OCI-M2 (cell line): ENCODE results near the gene PLA2G10.
"Not testable (repeated sequence)": the region's sequence is repeated elsewhere in the genome, so short reads cannot be mapped to it uniquely, and the experiment has no call there.

ENCODE experiments used
- DNase-seq: peaks from one replicate; lab custom pipeline; 2025; ENCODE audit not compliant: unreplicated experiment; lab: John Stamatoyannopoulos, UW

PLA2G10 gene

GRCh38 chr16:14667347-14668266, 26.5 kb downstream of the PLA2G10 start:
- DNase-seq = no peak

- DNase-seq = no peak
These were observed 36.0 kb downstream of the PLA2G10 start for GRCh38 chr16:14658063-14658462.

- DNase-seq = no peak
These were observed 41.4 kb downstream of the PLA2G10 start for GRCh38 chr16:14652726-14653125.

DNA sequence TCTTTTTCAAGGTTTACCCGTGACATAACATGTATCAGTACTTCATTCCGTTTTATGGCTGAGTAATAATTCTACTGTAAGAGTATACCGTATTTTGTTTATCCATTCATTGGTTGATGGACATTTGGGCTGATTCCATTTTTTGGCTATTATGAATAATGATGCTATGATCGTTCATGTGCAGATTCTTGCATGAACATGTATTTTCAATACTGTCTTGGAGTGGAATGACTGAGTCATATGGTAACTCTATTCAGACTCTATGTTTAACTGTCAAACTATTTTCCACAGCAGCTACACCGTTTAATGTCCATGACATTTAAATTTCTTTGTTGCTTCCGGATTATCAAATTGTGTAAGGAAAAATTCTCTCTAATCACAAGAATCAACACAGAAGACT, 43.5 kb downstream of the PLA2G10 start:
- no peak for DNase-seq

DNA sequence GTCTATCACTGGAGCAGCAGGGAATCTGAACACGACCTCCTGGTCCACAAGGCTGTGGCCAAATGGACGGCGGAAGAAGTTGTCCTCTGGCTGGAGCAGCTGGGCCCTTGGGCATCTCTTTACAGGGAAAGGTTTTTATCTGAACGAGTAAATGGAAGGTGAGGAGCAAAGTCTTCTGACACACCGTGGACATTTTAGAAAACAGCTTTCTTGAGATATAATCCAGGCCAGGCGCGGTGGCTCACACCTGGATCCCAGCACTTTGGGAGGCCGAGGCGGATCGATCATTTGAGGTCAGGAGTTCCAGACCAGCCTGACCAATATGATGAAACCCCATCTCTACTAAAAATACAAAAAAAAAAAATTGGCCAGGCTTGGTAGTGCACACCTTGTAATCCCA, 44.3 kb downstream of the PLA2G10 start:
- DNase-seq = no peak

DNA sequence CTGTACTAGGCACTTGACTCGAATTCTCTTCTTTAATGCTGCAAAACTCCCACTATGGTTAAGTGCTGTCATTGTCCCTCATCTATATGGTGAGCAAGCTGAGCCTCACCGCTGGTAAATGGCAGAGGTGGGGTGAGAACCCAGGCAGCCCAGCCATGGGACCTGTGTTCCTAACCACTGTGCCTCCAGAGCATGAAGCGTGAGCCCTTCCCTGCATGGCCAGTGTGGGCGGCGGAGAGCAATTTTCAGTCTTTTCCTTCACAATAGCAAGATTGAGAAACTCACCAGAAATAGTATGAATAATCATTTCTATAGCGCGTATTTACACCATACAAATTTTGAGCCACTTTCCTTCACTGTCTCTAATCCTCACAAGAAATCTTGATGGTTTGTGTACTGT, 52.2 kb downstream of the PLA2G10 start:
- no peak for DNase-seq

DNA sequence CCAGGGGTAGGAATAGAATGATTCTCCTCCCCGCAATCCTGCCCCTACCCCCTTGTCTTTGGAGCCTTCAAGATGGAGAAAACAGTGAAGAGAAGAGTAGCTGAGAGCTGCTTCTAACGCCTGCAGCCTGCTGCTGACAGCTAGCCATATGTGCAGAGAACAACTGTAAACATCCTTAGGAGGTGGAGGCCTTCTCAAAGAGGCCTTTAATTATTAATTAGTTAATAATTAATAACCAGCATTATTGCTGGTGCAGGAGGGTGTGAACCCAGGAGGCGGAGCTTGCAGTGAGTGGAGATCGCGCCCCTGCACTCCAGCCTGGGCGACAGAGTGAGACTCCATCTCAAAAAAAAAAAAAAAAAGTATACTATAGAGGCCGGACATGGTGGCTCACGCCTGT, 52.9 kb downstream of the PLA2G10 start:
- no peak for DNase-seq

GRCh38 chr16:14640538-14640937, 53.6 kb downstream of the PLA2G10 start:
- DNase-seq = no peak

- DNase-seq = not testable (repeated sequence)
These were observed 57.2 kb downstream of the PLA2G10 start for GRCh38 chr16:14636951-14637240.

DNA sequence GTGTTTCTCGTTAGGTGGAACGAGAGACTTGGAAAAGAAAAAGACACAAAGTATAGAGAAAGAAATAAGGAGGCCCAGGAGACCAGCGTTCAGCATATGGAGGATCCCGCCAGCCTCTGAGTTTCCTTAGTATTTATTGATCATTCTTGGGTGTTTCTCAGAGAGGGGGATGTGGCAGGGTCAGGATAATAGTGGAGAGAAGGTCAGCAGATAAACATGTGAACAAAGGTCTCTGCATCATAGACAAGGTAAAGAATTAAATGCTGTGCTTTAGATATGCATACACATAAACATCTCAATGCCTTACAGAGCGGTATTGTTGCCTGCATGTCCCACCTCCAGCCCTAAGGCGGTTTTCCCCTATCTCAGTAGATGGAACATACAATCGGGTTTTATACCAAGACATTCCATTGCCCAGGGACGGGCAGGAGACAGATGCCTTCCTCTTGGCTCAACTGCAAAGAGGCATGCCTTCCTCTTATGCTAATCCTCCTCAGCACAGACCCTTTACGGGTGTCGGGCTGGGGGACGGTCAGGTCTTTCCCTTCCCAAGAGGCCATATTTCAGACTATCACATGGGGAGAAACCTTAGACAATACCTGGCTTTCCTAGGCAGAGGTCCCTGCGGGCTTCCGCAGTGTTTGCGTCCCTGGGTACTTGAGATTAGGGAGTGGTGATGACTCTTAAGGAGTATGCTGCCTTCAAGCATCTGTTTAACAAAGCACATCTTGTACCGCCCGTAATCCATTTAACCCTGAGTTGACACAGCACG, 57.7 kb downstream of the PLA2G10 start:
- not testable (repeated sequence) for DNase-seq

- no peak for DNase-seq
These were observed 58.5 kb downstream of the PLA2G10 start for GRCh38 chr16:14635395-14636165.

- no peak for DNase-seq
These were observed 59.8 kb downstream of the PLA2G10 start for GRCh38 chr16:14634389-14634725.

DNA sequence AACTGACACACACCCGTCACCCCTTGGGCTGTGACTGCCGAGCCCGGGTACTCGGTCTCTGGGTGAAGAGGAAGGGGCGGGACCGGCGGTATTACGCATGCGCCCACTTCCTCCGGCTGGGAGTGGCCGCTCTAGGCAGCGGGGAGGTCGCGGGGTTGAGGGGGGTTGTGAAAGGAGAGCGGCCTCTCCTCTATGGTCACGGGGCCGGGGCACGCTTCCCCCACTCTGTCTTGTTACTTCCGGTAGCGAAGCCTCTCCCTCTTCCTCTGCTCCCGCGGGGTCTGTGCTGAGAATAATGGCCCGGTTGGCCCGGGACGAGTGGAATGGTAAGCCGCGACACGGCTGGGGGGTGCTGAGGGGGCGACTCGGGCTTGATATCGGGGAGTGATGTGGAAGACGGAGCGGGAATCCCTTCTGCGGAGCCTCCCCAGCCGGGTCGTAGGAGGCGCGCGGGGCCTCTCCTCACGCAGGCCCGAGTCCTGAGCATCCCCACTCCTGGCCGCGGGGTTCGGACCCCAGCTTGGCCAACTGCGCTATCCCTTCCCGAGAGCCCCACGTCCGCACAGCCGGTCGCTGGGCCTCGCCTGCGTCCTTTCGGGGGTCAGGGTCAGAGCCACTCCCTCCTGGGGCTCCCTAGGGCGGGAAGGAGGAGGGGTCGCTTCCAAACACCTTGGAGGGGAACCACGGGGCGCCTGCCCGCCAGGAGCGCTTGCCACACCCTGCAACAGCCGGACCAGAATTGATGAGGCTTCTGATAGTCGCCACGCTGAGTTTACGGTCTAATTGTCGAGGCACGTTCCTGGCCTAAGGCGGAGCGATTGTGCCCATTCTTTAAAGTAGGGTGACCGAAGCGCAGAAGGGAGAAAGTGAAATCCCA, 61.2 kb downstream of the PLA2G10 start, which contains the start of gene BFAR:
BFAR (plus strand) TSS at position 259 of the 877 bp plus-strand sequence. CDS start 11,396 bp downstream, outside the sequence.
- peak; percentile 56 for DNase-seq

DNA sequence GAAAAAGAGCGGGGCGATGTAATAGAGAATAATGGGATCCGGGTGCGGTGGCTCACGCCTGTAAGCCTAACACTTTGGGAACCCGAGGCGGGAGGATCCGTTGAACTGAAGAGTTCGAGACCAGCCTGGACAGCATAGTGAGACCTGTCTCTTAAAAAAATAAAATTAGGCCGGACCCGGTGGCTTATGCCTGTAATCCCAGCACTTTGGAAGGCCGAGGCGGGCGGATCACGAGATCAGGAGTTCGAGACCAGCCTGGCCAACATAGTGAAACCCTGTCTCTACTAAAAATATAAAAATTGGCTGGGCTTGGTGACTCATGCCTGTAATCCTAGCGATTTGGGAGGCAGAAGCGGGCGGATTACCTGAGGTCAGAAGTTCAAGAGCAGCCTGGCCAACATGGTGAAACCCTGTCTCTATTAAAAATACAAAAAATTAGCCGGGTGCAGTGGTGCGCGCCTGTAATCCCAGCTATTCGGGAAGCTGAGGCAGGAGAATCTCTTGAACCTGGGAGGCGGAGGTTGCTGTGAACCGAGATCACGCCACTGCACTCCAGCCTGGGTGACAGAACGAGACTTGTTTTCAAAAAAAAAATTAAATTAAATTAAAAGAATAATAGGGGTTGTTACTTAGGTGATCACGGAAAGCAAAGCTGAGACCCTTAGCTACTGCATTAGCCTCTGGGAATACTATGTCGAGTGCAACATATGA, 63.3 kb downstream of the PLA2G10 start:
- not testable (repeated sequence) for DNase-seq

DNA sequence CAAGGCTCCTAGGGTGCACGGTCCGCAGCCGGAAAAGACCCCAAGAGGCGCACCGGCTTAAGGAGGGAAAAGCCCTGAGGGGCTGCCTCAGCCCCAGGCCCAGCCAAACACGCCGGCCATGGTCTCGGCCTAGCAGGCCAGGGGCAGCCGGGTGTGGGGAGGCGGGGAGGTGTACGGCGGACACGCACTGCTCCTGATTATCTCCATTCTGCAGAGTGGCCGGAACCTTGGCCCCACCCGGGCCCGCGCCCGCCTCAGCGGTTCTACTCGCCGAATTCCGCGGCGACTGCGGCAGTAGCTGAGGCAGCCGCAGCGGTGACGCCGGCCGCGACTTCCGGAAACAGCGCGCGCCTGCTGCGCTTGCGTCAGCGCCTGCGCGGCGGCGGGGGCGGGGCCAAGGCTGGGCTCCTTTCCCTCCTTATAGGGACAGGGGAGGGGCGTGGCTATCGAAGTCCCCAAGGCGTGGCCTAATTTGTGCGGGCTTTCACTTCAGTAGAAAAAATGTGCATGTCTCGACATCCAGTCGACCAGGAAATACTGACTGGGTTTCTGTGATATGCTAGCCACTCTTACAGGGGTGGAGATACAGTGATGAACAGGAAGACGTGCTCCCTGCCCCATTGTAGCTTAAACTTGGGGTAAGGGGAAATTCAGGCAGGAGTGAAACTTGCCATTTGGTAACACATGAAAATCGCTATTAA, 64.0 kb downstream of the PLA2G10 start, which contains the start of gene PARN:
PARN (minus strand) TSS at position 342 of the 701 bp plus-strand sequence; CDS start at position 207, 135 bp downstream.
- peak; percentile 89 for DNase-seq

DNA sequence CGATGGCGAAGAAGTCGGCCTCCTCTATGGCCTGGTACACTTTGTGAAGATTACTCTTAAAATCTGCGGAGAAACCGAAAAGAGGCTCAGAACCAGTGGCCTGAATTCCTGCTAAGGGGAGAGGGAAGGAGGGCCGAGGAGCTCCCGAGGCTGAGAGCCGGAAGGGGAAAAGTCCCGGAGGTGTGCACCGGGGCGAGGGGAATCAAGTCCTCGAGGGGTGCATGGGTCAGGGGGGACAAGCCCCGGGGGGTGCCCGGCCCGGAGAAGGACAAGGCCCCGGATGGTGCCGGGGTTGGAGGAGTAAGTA, 64.5 kb downstream of the PLA2G10 start:
- no peak for DNase-seq

- no peak for DNase-seq
These were observed 65.1 kb downstream of the PLA2G10 start for GRCh38 chr16:14628806-14629611.

- no peak for DNase-seq
These were observed 67.0 kb downstream of the PLA2G10 start for GRCh38 chr16:14627078-14627477.
